ENCODE data around the gene SBF2.
A peak's percentile ranks its signal among the peaks of the same experiment; 100 is the strongest.

Gene SBF2

DNA sequence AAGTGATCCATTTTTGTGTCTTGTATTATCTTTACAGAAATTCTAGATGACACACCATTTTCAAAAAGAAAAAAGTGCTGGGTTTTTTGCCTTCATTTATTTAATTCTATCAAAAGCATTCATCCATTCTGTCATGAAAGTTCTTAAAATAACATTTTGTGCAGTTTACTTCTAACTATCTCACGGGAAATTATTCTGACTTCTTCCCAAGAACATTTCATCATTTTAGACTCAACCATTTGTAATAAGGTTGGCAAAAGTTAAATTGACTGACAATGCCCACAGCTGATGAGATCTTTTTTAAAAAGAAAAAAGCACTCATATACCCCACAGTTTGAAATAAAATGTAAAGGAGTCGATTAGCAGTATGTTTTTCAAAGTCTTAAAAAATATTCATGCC, 68.5 kb downstream of the SBF2 start:
- H3K9me3 ChIP-seq (ENCODE audit: severe bottlenecking) = no peaks in the 10 kb centered on the region
- H3K27me3 ChIP-seq (ENCODE audit: insufficient read depth, low read depth, severe bottlenecking) = no peaks in the 10 kb centered on the region
- no peak for TF ChIP-seq CTCF (IDR thresholded peaks at IDR 0.05; ENCODE audit: low read depth, low read length)
- no peaks in the 10 kb centered on the region for H3K36me3 ChIP-seq
- DNase-seq = no peak
- H3K4me3 ChIP-seq (ENCODE audit: low read depth, low read length) = no peak overlapping the region
- H3K27ac ChIP-seq = no peak overlapping the region

- no peaks in the 10 kb centered on the region for H3K9me3 ChIP-seq (ENCODE audit: severe bottlenecking)
- TF ChIP-seq CTCF (IDR thresholded peaks at IDR 0.05; ENCODE audit: low read depth, low read length) = no peak
- no peak overlapping the region for H3K27ac ChIP-seq
- DNase-seq = no peak
- H3K27me3 ChIP-seq (ENCODE audit: insufficient read depth, low read depth, severe bottlenecking) = no peaks in the 10 kb centered on the region
- H3K4me3 ChIP-seq (ENCODE audit: low read depth, low read length) = no peak overlapping the region
- no peaks in the 10 kb centered on the region for H3K36me3 ChIP-seq
These were observed 71.6 kb downstream of the SBF2 start for GRCh38 chr11:10222399-10222798.

GRCh38 chr11:10221342-10221741, 72.7 kb downstream of the SBF2 start:
- TF ChIP-seq CTCF (IDR thresholded peaks at IDR 0.05; ENCODE audit: low read depth, low read length) = no peak
- Histone ChIP-seq H3K36me3 (no peaks in the 10 kb centered on the region), H3K9me3 (ENCODE audit: severe bottlenecking) (no peaks in the 10 kb centered on the region), H3K27me3 (ENCODE audit: insufficient read depth, low read depth, severe bottlenecking) (no peaks in the 10 kb centered on the region), H3K27ac (no peak overlapping the region), H3K4me3 (ENCODE audit: low read depth, low read length) (no peak overlapping the region)
- DNase-seq = no peak

GRCh38 chr11:10211470-10211869, 82.5 kb downstream of the SBF2 start:
- Histone ChIP-seq H3K4me3 (ENCODE audit: low read depth, low read length) (no peak overlapping the region), H3K9me3 (ENCODE audit: severe bottlenecking) (no peaks in the 10 kb centered on the region), H3K27ac (no peak overlapping the region), H3K36me3 (no peaks in the 10 kb centered on the region), H3K27me3 (ENCODE audit: insufficient read depth, low read depth, severe bottlenecking) (no peaks in the 10 kb centered on the region)
- DNase-seq = no peak
- TF ChIP-seq CTCF (IDR thresholded peaks at IDR 0.05; ENCODE audit: low read depth, low read length) = no peak

DNA sequence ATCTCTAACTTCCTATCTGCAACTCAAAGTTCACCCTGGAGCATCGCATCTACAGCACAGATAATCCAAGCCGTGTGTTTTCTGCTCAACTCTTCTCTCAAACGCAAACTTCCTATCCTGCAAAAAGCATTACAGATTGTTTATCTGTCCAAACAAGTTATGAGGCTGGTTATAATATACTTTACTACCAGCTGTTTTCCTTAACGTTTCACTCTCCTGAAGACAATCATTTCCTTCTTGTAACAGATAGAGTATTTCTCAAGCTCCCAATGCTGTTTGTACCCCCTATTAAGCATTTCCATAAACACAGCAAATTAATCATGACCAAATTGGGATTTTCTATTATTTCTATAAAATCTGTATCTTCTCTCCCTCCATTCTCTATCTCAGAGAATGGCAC, 84.7 kb downstream of the SBF2 start:
- Histone ChIP-seq H3K4me3 (ENCODE audit: low read depth, low read length) (no peak overlapping the region), H3K27me3 (ENCODE audit: insufficient read depth, low read depth, severe bottlenecking) (no peaks in the 10 kb centered on the region), H3K36me3 (no peaks in the 10 kb centered on the region), H3K27ac (no peak overlapping the region), H3K9me3 (ENCODE audit: severe bottlenecking) (no peaks in the 10 kb centered on the region)
- no peak for DNase-seq
- no peak for TF ChIP-seq CTCF (IDR thresholded peaks at IDR 0.05; ENCODE audit: low read depth, low read length)

DNA sequence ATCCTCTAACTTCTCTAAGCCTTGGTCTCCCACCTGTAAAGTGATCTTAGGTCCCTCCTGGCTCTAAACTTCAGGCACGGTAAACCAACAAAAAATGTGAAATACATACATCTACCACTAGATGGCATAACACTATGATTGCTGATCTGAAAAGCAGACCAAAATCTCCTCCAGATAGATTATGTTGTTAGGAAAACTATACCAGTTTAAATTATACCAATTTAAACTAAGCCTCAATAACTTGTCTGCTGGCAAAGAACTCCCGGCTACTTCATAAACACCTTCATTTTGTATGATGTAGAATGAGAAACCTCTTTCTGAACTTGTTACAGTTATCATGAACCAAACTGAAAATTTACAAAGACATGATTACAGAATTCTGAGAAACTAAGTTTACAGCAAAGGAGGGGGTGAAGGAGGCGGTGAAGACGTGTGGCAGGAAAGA, 85.9 kb downstream of the SBF2 start:
- peak; percentile 13 for DNase-seq
- no peak overlapping the region for H3K4me3 ChIP-seq (ENCODE audit: low read depth, low read length)
- no peaks in the 10 kb centered on the region for H3K36me3 ChIP-seq
- no peaks in the 10 kb centered on the region for H3K27me3 ChIP-seq (ENCODE audit: insufficient read depth, low read depth, severe bottlenecking)
- H3K9me3 ChIP-seq (ENCODE audit: severe bottlenecking) = peaks cover 3% of the 10 kb centered on the region
- peak; percentile 27; the same call in 1 of the 2 replicates for TF ChIP-seq CTCF (IDR thresholded peaks at IDR 0.05; ENCODE audit: low read depth, low read length)
- H3K27ac ChIP-seq = no peak overlapping the region

Data from WERI-Rb-1 (cell line).